GM19023 (cell line): Measurements from ENCODE around the gene ICAM3.

Experiments
- ATAC-seq: cut with Tn5 transposase; IDR thresholded peaks from one replicate; pipeline ENCODE4 v1.9.1; 2021; ENCODE audit warnings: mild to moderate bottlenecking, moderate library complexity; ENCODE audit not compliant: unreplicated experiment

The ICAM3 gene

DNA sequence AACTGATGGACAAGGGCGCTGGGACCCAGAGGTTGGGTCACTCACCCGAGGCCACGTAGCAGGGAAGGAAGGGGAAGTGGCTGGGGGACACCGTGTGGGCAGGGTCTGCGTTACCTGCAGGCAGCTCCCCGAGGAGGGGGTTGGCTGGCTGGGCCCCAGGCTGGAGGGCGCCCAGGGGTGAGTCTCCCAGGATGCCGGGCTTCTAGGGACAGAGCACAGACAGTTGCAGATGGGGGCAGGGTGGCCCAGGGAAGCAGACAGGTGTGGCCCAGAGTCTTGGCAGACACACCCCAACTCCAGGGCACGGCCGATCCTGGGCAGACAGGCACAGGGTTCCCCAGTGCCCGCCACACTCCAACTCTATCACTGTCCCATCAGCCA lies 18.0 kb downstream of the ICAM3 start:
- no peak for ATAC-seq

DNA sequence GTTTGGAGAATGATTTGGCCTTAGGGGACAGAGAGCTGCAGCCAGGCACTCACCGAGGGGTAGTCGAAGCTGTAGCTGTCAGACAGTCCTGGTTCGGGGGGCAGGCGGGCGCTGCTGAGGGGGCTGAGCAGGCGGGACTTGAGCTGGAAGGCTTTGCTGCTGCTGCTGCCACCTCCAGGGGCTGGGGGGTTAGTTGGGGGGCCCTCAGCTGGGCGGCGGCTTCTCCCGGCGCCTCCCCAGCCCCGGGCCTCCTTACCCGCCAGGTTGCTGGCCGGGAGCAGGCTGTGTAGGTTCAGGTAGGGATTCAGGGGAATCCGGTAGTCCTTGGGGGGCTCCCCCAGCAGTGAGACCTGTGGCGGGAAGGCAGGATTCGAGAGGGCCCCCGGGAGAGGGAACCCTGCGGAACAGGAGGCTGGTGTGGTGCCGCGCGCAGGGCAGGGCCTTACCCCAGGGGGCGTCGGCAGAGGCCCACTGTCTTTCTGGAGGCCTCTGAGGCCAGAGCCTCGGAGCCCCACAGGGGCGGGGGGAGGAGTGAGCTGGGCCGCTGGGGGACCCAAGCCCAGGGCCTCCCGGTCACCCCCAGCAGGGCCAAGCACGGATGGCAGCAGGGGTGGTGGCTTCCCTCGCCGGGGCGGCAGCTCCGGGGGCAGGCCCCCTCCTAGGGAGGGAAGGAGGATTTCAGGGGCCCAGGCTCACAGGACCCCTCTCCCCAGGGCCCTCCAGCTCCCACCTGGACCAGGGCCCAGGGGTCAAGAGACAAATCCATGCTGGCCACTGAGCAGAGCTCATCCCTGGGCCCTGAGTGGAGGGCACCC lies 18.6 kb downstream of the ICAM3 start:
- ATAC-seq = no peak

GRCh38 chr19:10318807-10319682 lies 20.4 kb downstream of the ICAM3 start:
- ATAC-seq = no peak

GRCh38 chr19:10317857-10318462 lies 21.5 kb downstream of the ICAM3 start:
- ATAC-seq = no peak

DNA sequence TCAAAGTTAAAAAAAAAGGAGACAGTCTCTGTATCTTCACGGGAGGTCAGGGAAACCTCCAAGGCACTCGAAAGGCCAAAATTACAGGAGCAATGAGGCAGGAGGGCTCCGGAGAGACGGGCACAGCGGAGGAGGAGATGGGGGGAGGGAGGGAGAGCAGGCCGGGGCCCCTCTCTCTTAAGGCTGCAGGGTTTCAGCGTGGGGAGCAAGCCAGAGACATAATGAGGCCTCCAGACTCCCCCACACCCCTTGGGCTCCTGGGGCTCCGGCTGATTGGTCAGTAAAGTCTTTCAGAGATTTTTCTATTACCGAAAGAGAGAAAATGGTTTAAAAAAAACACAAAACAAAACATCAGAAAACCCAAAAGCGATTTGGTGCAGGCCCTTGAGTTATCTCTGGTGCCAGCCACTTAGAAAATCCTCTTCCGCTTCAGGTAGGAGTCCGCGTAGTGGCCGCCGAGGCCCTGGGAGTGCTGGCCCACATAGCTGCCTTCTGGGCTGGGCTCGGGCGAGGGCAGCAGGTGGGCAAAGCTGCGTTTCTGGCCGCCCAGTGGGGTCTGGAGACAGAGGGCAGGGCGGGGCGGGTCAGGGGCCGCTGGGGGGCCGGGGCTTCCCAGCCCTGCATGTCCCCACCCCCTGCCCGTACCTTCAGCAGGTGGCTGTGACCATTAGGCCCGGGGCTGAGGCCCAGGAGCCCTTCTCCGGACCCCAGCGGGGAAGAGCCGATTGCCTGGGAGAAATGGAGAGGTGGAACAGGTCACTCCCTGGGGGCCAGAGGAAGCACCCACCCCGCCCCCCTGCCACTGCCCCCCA lies 22.2 kb downstream of the ICAM3 start:
- no peak for ATAC-seq

DNA sequence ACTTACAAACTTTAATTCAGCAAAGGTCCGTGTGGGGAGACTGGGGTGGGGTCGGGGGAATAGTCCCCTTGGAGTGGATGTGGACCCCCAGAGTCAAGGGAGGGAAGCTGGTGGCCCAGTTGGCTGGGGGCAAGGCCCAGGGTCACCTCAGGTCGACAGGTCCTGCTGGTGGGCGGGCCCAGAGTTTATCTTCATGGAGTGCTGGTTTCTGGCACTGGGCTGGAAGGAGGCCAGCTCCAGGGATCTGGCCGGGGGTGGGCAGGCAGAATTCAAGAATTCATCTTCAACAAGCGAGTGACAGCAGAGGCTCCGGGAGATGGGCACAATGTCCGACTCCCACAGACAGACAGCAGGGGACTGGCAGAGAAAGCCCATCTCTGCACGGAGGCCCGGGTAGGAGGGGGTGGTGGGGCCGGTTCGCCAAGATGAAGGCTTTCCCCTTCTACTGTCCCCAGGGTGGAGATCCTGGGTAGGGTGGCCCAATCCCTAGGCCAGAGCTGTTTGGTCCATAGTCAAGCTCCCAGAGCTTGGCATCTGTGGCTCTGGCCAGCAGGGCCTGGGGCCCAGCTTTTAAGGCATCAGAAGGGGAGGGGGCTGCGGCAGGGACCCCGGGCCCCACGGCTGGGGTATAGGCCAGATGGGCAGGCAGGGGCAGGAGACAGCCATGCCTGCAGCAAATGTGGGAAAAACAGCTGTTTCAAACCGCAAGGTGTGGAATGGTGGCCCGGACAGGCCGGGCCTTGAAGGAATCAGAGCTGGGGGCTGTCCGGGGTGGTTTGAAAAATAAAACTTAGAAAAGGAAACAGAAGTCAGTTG lies 23.0 kb downstream of the ICAM3 start:
- no peak for ATAC-seq

DNA sequence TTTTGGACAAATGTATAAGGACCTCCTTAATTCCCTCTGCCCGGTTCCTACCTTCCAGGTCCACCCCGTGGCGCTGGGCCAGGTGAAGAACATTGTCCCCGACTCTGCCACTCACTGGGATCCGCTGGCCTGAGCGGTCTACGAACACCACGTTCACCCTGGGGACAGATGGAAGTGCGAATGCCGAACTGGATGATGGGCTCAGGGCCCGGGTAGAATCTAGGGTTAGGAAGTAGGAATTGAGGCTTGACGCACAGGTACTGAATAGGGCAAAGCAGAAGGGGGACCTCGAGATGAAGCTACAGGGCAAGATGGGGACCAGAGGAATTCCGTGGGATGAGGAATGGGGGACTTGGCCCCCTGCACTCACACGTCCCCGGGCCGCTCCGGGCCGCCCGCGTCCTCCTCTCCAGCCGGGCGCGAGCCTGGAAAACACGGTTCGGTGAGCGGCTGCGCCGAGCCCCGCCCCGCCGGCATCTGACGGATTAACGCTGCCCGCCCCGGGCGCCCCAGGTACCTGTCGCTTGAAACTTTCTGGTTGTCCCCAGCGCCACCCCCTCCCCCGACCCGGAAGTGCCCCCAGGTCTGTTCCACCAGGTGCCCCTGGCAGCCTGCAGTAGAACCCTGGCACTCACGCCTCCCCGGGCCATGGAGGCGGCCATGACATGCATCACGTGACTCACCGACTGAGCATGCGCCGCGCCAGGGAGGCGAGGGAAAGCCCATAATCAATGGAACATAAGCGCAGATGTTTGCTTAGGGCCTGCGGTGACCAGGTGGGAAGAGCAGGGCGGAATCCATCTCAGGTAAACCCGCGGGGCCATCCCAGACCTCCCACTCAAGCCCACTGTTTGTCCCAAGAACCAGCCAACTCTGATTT lies 23.8 kb downstream of the ICAM3 start, which contains the start of gene FDX2:
Gene FDX2, minus strand, starts transcription at position 681 of the 880 bp plus-strand sequence. Its CDS starts 19 bp downstream, at position 662.
- ATAC-seq = no peak

- no peak for ATAC-seq
These were observed 30.0 kb downstream of the ICAM3 start, which contains the start of gene ZGLP1 for GRCh38 chr19:10309423-10309822. ZGLP1 (minus strand) TSS chr19:10309815.

DNA sequence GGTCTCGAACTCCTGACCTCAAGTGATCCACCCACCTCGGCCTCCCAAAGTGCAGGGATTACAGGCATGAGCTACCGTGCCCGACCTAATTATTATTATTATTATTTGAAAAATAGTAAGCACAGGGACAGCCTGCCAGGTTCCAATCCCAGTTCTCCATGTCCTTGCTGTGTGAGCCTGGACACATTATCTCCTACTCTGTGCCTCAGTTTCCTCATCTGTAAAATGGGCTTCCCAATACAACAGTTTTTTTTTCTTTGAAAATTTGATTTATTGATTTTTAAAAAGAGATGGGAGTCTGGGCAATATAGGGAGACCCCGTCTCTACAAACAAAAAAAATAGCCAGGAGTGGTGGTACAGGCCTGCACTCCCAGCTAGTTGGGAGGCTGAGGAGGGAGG lies 33.1 kb downstream of the ICAM3 start:
- ATAC-seq = no peak

- no peak for ATAC-seq
These were observed 34.2 kb downstream of the ICAM3 start for GRCh38 chr19:10305139-10305806.

GRCh38 chr19:10299545-10300458 lies 39.6 kb downstream of the ICAM3 start:
- no peak for ATAC-seq

- no peak for ATAC-seq
These were observed 43.4 kb downstream of the ICAM3 start for GRCh38 chr19:10295847-10296591.

DNA sequence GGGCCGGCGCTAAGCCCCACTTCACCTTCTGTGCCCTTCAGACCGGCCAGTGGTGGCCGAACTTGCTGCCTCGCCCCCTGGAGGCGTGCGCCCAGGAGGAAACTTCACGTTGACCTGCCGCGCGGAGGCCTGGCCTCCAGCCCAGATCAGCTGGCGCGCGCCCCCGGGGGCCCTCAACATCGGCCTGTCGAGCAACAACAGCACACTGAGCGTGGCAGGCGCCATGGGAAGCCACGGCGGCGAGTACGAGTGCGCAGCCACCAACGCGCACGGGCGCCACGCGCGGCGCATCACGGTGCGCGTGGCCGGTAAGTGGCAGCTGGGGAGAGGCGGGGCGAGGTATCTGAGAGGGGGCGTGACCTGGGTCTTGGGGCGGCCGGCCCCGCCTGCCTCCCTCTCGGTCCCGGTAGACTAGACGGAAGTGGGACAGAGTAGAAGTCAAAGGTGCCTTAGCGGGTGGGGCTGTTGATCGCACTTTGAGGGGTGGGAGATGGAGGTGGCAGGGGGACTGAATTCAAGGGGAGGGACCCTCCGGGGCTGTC lies 44.0 kb downstream of the ICAM3 start:
- peak; percentile 46 for ATAC-seq

GRCh38 chr19:10294368-10294697 lies 45.1 kb downstream of the ICAM3 start:
- no peak for ATAC-seq

- no peak for ATAC-seq
These were observed 45.6 kb downstream of the ICAM3 start for GRCh38 chr19:10293637-10294367.
